HG02981 (cell line): ENCODE results near the gene TNFAIP8L3.
"Not testable (repeated sequence)": the region's sequence is repeated elsewhere in the genome, so short reads cannot be mapped to it uniquely, and the experiment has no call there.

Experiments used
- ATAC-seq: cut with Tn5 transposase; IDR thresholded peaks from one replicate; pipeline ENCODE4 v1.9.1; 2021; ENCODE audit warnings: mild to moderate bottlenecking, moderate library complexity; ENCODE audit not compliant: unreplicated experiment

Gene TNFAIP8L3

DNA sequence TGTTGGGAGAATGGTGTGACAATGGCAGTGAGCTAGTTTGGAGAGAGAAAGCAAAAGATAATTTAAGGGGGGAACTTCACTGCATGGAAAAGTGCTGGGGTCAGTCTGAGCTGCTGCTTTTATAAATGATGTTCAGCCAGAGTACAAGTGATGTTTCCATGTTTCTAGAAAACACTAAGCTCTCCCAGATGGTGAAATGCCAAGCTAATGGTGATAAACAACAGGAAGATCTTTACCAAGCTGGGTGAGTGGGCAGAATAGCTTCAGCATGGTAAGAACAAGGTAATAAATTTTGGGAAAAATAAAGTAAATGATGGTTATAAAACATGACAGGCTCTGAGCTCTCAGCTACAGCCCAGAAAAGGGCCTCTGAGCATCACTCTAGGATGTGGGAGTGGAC lies 29.4 kb downstream of the TNFAIP8L3 start:
- ATAC-seq = no peak

DNA sequence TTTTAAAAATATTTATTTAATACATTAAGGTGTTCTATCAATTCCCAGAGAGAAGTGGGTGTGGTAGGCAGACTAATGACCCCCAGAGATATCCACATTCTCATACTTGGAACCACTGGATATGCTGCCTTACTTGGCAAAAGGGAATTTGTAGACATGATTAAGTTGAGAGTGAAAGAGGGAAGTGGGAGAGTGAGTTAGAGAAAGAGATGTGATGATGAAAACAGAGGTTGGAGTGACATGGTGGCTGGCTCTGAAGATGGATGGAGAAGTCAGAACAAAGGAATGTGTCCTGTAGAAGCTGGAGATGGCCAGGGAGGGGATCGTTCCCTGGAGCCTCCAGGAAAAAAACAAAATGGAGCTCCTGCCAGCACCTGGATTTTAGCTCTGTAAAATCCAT lies 32.0 kb downstream of the TNFAIP8L3 start:
- no peak for ATAC-seq

DNA sequence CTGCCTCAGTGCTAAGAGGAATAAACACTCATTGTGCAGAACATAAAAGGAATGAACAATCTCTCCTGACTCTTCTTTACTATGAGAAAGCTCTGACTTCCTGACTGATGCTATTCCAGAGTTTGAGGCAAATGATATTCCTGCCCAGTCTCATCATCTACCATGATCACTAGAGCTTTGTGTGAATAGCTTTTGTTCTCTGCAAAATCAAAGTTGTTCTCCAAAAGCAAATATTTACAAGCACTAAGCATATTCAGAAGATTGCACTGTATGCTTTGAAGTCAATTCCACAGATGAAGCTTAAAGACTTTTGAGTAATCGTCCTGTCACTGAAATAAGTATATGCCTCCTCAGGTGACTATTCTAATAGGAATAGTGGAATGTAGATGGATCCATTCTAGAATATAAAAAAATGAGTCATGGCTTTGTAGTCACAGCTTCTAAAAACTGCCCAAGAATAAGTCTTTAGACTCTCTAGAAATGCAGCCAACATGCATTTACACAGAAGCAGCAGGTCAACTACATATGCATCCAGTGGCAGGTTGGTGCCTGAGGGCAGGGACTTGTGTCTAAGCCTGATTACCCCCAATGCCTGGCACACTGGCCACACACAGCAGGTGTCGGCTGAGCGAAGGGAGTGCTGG lies 34.6 kb downstream of the TNFAIP8L3 start:
- ATAC-seq = no peak

DNA sequence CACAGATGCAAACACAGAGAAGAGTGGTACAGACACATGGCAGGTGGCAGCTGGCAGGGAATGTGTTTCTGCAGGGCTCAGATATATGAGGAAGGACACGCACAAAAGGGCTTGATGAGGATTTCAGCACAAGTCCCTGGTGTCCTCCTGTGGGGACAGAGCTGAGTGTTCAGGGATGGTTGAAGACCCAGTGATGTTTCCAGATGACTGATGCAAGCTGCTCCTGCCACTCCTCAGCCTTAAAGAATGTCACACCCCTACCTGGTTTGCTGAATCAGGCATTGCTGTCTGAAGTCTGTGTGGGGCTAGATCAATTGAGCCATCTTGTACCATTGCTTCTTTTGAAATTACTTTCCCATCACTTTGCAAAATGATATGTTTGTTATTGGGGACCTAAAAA lies 40.2 kb downstream of the TNFAIP8L3 start:
- ATAC-seq = no peak

DNA sequence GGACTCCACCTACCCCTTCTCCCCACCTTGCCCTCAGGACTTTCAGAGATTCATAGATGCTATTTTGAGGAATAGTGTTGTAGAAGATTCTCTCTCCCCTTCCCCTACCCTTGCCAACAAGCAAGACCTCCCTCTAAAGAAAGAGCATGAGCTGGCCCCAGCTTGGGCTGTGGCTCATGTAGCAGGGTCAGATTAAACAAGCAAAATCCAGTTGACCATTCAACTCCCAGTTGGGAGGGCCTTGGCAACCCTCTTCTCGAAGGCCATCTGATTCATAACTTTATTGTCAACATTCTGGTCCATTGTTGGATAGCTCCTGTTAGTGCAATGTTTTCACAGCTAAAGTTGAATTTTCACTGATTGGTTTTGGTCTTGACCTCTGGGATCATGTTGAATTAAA lies 41.1 kb downstream of the TNFAIP8L3 start:
- ATAC-seq = no peak

DNA sequence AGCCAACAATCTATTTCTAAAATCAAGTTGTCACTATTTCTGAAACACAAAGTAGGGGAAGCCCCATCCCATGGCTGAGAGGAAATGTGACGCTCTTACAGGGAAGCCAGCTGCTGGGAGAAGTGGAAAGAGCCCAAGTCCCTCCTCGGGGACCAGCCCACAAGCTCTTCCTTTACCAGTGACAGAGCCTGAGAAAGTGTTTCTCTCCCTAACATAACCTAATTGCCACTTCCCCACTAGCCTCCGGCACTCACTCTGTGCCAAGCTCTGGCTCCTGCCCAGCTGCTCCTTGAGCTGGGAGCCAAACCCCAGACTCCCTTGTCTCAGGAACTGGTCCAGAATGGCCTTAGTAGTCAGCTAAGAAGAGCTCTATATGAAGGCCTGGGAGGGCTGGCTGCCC lies 42.9 kb downstream of the TNFAIP8L3 start:
- no peak for ATAC-seq

DNA sequence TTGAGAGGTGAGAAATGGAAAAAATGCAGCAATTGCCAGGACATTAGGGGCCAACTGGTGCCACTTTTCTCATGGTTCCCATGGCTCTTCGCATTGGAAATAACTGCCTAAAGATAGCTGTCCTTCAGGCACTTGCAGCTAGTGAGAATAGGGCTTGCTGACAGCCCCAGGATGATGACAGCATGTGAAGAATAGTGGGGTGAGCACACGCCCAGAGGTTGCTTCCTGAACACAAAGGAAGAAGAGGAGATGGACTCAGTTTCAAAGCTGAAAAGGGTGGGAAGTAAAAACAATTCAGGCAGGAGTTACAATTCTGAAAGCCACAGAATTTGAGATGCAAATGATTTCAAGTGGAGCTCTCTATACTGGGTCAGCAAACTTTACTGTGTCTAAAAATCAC lies 45.6 kb downstream of the TNFAIP8L3 start:
- no peak for ATAC-seq

DNA sequence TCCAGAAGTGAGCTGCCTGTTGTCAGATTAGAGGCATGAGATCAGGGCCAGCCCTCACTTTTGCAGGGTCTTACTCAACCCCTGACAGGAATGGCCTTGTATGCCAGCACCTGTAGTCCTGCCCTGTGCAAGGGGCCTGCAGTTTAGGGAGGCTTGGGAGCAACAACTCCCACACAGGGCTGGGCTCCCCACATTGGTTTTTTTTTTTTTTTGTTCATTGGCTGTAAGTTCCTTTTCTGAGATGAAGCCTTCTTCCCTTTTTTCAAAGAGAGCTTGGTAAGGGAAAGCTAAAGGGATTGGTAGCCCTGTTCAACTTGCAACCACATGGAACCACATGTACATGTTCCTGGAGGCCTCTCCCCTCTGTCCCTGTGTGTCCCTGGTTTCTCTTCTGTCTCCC lies 46.4 kb downstream of the TNFAIP8L3 start:
- no peak for ATAC-seq

DNA sequence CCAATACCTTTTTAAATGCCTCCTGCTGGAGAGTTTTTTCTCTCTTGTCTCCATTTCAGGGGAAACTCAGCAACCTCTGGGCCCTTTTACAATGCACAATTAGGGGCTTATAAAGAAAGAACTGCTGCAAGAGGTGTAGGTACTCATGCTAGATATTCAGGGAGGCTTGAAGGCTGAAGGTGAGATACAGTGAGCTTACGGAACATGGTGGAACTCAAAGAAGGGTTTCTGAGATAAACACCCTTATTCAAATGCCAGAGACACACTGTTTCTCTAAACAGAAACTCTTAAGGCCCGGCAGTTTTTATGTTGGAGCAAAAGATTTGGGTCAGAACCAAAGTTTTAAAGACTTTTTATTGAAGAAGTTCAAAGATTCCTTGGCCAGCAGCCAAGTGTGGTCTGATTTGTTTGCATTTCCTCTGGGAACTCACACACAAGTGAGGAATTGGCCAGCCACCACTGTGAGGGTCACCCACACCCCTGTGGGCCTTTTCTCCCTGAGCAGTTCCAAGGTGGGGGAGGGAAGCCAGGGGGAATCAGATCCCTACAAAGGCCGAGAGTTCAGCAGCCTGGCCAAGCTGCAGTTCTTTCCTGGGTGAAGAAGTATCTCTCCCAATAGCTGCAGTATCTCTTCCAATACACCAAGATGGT lies 47.8 kb downstream of the TNFAIP8L3 start:
- ATAC-seq = no peak

DNA sequence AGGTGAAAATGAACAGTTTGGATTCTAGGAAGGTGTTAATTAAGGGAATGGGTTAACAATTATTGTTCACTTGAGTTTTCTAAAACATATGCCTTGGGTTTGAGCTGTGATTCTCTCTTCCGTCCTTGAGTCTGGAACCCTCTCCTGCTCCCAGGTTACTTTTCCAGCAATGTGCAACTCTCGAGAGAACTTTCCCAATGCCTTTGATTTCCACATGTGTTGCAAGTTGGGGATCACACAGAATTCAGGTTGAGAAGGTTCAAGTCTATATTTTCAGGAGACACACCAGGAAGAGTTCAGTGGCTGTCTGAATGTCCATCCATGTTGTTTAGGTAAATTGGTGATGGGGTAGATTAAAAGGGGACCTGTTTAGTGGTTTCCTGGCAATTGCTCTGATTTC lies 48.7 kb downstream of the TNFAIP8L3 start:
- no peak for ATAC-seq

DNA sequence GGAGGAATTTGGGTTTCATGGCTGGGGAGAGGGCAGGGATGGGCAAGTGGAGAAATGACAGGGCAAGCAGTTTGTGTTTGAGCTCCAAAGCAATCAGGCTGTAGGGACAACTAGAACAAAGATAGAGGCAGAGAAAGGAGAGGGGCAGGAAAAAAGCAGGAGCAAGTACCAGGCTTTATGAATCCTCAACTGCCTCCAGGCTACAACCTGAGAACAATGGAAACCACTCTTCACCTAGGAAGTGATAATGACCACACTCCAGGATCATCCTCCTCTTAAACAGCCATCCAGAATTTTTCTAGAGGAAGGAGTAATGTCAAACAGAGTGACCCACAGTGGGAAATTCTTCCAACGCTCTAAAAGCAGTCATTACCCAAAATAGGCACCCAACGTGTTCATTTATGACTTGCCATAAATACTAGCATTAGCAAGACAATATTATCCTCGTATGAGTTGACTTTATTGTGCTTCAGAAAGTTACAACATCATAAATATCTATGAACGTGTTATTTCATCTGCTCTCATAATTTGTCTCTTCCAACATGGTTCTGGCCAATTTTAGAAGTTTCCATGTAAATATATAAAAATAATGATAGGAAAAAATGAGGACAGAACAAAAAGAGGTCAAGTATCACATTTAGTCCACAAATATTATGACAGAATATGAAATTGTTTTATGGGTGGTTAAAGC lies 50.5 kb downstream of the TNFAIP8L3 start:
- no peak for ATAC-seq

DNA sequence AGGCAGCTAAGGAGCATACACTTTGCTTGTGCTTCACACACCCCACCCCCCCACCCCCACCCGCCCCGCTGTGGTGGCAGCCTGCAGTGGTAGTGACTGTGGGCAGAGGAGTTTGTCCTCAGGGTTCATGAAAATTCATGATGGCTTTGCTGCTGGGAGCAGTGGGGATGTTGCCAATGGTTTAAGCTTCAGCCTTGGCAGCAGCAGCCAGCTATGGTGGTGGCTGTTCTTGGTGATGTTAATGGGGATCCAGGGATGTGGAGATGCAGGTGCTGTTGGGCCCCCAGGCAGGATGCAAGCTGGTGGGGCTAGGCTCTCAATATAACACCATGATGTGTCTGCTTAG lies 55.8 kb downstream of the TNFAIP8L3 start:
- ATAC-seq = no peak

DNA sequence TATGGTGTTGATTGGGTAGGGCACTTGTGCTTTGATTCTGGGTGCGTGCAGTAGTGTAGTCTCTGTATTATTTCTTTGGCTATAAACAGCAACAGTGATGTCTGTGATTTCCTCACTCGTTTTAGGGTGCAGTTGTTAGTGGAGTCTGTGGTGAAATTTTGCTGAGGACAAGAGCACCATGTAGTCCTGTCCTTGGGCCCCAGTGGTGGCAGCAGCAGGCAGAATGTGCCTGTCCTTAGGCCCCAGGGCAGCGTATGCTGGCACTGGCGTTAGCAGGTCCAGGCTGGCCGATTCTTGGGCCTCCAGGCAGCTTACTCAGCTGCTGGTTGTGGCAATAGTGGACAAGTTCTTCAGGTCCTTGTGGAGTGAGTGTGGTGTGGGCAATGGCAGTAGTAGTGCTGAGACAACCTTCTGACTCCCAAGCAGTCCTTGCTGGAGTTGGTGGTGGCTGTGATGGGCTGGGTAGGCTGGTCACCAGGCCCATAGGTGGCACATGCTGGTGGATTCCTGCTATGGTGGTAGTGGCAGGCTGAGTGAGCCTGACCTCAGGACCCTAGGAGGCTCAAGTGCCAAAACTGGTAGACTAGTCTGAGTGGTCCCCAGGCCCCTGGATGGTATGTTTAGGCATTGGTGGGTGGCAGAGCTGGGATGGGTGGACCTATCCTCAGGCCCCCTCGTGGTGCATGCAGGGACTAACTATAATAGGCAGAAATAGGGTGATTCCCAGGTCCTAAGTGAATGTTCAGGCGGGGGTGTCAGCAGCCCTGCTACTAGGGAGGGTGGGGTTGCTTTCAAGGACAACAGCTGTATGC lies 56.3 kb downstream of the TNFAIP8L3 start:
- no peak for ATAC-seq

DNA sequence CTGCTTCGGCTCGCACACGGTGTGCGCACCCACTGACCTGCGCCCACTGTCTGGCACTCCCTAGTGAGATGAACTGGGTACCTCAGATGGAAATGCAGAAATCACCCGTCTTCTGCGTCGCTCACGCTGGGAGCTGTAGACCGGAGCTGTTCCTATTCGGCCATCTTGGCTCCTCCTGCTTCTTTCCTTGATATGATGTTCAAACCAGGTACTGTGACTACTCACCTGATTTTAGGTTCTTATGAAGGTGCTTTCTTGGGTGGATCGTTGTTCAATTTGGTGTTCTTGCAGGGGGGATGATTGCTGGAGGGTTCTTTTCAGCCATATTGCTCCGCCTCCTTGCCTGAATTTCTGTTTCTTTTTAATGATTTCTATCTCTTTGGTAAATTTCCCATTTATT lies 57.2 kb downstream of the TNFAIP8L3 start:
- not testable (repeated sequence) for ATAC-seq

DNA sequence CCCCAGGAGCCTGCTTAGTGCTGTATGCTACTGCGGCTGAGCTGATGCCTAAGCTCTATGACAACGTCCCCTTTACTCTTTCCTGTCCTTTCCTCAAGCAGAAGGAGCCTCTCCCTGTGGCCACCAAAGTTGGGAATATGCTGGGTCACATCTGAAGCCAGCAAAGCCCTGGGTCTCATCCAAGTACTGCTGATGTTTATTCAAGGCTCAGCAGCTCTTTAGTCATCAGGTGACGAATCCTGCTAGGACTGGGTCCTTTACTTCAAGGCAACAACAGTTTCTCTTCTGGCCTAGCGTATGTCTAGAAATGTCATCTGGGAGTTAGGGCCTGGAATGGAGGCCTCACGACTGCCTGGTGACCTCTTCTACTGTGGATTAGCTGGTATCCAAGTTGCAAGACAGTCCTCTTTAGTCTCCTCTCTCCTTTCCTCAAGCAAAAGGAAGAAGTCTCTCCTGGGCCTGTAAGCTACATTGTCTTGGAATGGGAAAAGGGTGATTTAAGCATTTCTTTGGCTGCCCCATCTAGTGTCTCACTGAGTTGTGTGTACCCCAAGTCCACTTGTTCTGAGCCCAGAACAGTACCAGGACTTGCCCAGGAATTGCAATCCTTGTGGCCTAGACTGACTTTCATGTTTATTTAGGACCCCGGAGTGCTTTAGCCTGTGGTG lies 63.9 kb downstream of the TNFAIP8L3 start:
- no peak for ATAC-seq

DNA sequence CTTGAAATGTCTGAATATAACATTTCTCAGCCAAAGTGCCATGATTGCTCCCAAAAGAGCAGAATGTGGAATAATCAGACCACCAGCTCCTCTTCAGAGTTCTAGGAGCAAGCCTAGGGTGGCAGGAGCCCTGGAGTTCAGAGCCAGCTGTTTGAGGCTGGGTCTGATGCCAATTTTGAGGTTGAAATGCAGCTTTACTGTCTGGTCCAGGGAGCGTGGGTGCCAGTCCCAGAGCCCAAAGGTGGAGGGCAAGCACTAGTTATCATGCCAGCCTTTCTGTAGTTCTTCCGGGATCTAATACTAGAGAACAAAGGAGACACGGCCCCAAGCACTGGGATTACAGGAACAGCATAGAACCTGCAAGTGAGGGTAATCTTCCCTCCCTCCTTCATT lies 69.3 kb downstream of the TNFAIP8L3 start:
- ATAC-seq = no peak

DNA sequence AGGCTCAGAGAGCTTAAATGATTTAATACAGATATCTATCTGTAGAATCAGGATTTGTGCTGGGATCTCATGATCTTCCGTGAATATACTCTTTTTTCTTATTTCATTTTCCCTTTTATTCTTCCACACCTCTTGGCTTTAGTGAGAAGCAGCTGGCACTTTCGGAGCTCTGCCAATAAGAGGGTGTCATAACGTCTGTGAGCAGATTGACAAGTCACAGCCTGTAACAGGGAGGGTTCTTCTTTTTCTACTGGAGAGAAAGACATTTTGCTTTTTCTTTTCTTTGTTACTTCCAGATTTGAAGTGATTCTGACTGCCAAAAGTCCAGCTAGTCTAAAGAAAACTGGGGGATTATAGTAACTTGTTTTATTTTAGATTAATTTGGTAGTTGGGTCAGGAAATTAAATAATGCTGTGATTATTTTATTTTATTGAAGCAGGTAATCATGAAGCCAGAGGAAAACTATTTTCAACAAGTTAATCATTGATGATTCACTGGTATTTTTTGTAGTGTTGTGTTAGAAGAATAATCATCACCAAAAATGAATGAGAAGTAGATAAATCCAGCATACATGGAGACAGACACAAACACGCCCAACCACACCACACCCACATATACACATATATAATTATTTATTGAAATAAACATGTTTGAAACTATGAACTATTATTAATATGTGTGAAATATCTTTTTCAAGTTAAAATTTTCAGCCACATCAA lies 69.8 kb downstream of the TNFAIP8L3 start:
- ATAC-seq = no peak

DNA sequence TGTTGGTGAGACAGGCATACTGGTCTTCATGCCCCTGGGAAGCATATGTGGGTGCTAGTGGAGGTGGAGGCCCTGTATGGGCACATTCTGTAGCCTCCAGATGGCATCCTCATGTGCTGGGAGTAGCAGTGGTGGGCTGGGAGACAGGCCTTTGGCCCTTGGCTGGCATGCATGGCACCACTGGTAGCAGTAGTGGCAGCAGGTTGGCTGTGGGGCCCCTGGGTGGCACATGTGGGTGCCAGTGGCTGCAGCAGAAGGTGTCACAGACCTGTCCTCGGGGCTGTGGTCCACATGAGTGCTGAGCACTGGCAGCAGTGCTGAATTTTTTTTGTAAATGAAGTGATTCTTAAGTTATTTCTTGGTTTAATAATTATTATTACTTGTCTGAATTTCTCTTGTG lies 71.2 kb downstream of the TNFAIP8L3 start:
- ATAC-seq = no peak

DNA sequence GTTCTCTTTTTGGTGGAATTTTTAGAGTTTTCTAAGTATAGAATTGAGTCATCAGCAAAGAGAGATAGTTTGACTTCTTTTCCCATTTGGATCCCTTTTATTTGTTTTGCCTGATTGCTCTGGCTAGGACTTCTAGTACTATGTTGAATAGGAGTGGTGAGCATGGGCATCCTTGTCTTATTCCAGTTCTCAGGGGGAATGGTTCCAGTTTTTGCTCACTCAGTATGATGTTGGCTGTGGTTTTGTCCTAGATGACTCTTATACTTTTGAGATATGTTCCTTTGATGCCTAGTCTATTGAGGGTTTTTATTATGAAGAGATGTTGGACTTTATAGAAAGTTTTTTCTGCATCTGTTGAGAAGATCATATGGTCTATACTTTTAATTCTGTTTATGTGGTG lies 72.5 kb downstream of the TNFAIP8L3 start:
- ATAC-seq = no peak

DNA sequence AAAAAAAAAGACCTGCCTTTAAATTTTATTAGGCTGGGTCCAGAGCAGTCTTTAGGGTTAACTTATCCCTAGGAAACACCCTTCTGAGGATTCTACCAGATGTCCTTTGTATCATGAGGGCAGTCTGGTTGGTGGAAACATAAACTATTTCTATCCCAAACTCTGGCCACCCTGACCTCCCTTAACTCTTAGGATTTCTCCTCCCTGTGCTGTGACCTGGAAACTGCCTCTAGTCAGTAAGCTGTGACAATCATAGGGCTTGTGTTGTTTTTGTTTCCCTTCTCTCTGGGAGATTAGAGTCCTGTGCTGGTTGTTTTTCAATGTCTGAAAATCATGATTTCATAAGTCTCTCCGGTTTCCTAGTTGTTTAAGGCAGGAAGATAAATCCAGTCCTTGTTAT lies 78.1 kb downstream of the TNFAIP8L3 start:
- no peak for ATAC-seq

DNA sequence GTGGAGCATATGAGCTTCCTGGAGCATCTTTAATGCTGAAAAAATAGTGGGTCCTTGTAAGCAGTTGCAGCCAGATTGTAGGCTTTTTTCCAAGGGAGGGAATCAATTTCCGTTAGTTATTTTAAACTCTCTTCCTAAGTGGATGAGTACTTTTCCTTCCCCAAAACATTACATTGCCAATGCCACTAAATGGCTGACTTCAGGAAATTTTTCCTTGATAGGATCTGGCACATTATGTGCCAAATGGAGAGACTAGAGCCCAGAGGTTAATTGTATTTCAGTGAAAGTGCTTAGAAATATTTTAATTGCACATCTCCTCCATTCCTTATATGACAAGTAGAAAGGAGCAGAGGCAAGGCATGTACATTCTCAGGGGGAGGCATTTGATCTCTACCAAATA lies 83.5 kb downstream of the TNFAIP8L3 start:
- no peak for ATAC-seq
